K562 (cell line): Measurements from ENCODE around the gene GRM2. TPM values are rescaled to one million over a fixed set of nuclear protein-coding genes. Genes with fewer than 3 reads are reported as not detected.

Experiments used
- ATAC-seq: fragments of 200-7000 bp; cut with Tn5 transposase; 3 replicates; pipeline ENCODE4 v1.9.1; 2020; ENCODE audit warnings: moderate library complexity
- BruUV-seq: library from RNA; stranded (reverse); fragments of 400-500 nt; replicated peaks from 2 replicates; lab custom pipeline; 2021; lab: Mats Ljungman, UMichigan
- CTCF ChIA-PET: fragments of 300-600 bp; formaldehyde crosslinking; extraction: SDS; loops from one replicate; lab custom pipeline; 2021; ENCODE audit warnings: low intra/inter-chr PET ratio; lab: Yijun Ruan, JAX
- POLR2A ChIA-PET: fragments of 300-600, 350-650 bp; sonication (Branson Sonifier 250); formaldehyde crosslinking; extraction: SDS; loops from one replicate; lab custom pipeline; 2021; ENCODE audit warnings: antibody characterized with exemption, inconsistent platforms; lab: Yijun Ruan, JAX
- DNase-seq, 4 experiments: peaks; one replicate each; pipeline versions ENCODE4 v3.0.0 to v3.0.0-alpha.2; 2011 to 2018; ENCODE audit warnings: low spot score in 3 of 4, mixed read lengths in 3 of 4; ENCODE audit errors: extremely low read depth in 1 of 4
- FAIRE-seq: peaks from 2 replicates; lab custom pipeline; 2011; peaks lifted over from hg19 to GRCh38; lab: Jason Lieb, UNC
- H2AFZ ChIP-seq: 2 replicates; pipeline ENCODE4 v1.6.0; 2011; ENCODE audit warnings: low read depth, low read length, control low read depth, inconsistent platforms
- H3K27ac ChIP-seq: fragments of 200-600 bp; 3 replicates; pipeline ENCODE4 v1.8.0; 2011; ENCODE audit warnings: low read depth, mild to moderate bottlenecking, control low read depth, inconsistent platforms, low read length, moderate library complexity, mixed read lengths; ENCODE audit errors: extremely low read depth
- H3K27me3 ChIP-seq, 2 experiments: fragments of 300-600 bp in 1 of 2; 2 replicates in 1 of 2; 3 replicates in 1 of 2; pipeline versions ENCODE4 v1.6.0 to v1.8.0; 2011; ENCODE audit warnings: inconsistent platforms in 2 of 2, low read length in 2 of 2, mild to moderate bottlenecking in 1 of 2, mixed read lengths in 1 of 2, moderate library complexity in 1 of 2; ENCODE audit not compliant: control insufficient read depth in 2 of 2, insufficient read depth in 2 of 2
- H3K36me3 ChIP-seq: fragments of 300-600 bp; 3 replicates; pipeline ENCODE4 v1.8.0; 2011; ENCODE audit warnings: mild to moderate bottlenecking, low read length, inconsistent platforms; ENCODE audit not compliant: control insufficient read depth, insufficient read depth
- H3K4me1 ChIP-seq, 2 experiments: fragments of 200-600 bp in 1 of 2; replicated peaks in 1 of 2; 2 replicates in 1 of 2; 3 replicates in 1 of 2; pipeline versions ENCODE4 v1.5.1 to v1.8.0; 2011; ENCODE audit warnings: inconsistent platforms in 2 of 2, low read length in 2 of 2, mild to moderate bottlenecking in 1 of 2, mixed read lengths in 1 of 2, moderate library complexity in 1 of 2; ENCODE audit not compliant: control insufficient read depth in 2 of 2, insufficient read depth in 2 of 2
- H3K4me2 ChIP-seq: 2 replicates; pipeline ENCODE4 v1.6.1; 2011; ENCODE audit warnings: low read length, control low read depth, inconsistent platforms, mixed read lengths; ENCODE audit not compliant: insufficient read depth
- H3K4me3 ChIP-seq: fragments of 200-600 bp; sonication (generic), shearing (Covaris generic); 2 replicates; pipeline ENCODE4 v1.5.1; 2016; ENCODE audit warnings: control low read depth, inconsistent platforms
- H3K79me2 ChIP-seq: fragments of 200-600 bp; 3 replicates; pipeline ENCODE4 v1.8.0; 2011; ENCODE audit warnings: low read length, inconsistent platforms; ENCODE audit not compliant: control insufficient read depth, insufficient read depth
- H3K9ac ChIP-seq, 2 experiments: 2 replicates each; pipeline versions ENCODE4 v1.6.0 to v1.6.1; 2011; ENCODE audit warnings: low read depth in 2 of 2, low read length in 2 of 2, control low read depth in 1 of 2, inconsistent platforms in 1 of 2, mild to moderate bottlenecking in 1 of 2, mixed read lengths in 1 of 2; ENCODE audit not compliant: insufficient read depth in 1 of 2
- H3K9me1 ChIP-seq: one replicate; pipeline ENCODE4 v1.6.0; 2011; ENCODE audit warnings: inconsistent platforms, mild to moderate bottlenecking, low read length, moderate library complexity; ENCODE audit not compliant: control insufficient read depth, insufficient read depth
- H3K9me3 ChIP-seq: replicated peaks from 2 replicates; pipeline ENCODE4 v1.5.1; 2011; ENCODE audit warnings: low read depth, low read length, inconsistent platforms; ENCODE audit not compliant: control insufficient read depth, insufficient read depth
- H4K20me1 ChIP-seq: replicated peaks from 2 replicates; pipeline ENCODE4 v1.6.1; 2011; ENCODE audit warnings: low read length, inconsistent platforms, mixed read lengths; ENCODE audit not compliant: control insufficient read depth, insufficient read depth
- BCL6 ChIP-seq: fragments of 250-450 bp; sonication (Bioruptor Pico); IDR thresholded peaks from 2 replicates; pipeline ENCODE4 v1.4.0; 2020
- CREM ChIP-seq: IDR thresholded peaks from 2 replicates; pipeline ENCODE4 v1.6.1; 2014; ENCODE audit warnings: antibody characterized with exemption, low read depth
- DLX4 ChIP-seq: fragments of 250-450 bp; sonication (Bioruptor Pico); IDR thresholded peaks from 2 replicates; pipeline ENCODE4 v1.6.1; 2021; ENCODE audit warnings: mild to moderate bottlenecking
- EHMT2 ChIP-seq: fragments of 450-650 bp; IDR thresholded peaks from 2 replicates; pipeline ENCODE4 v1.6.1; 2018; ENCODE audit warnings: antibody characterized with exemption
- EP400 ChIP-seq: fragments of 450-650 bp; IDR thresholded peaks from 2 replicates; pipeline ENCODE4 v1.6.1; 2017; ENCODE audit warnings: antibody characterized with exemption, mild to moderate bottlenecking, moderate library complexity
- FOSL1 ChIP-seq: fragments of 200-800 bp; sonication (Bioruptor generic); conservative IDR thresholded peaks from 2 replicates; pipeline ENCODE4 v1.6.1; 2016; ENCODE audit warnings: missing genetic modification characterization, missing compliant biosample characterization
- FOXJ3 ChIP-seq: sonication (generic); formaldehyde crosslinking; IDR thresholded peaks from 2 replicates; pipeline ENCODE4 v1.4.0; 2020; ENCODE audit warnings: mild to moderate bottlenecking, missing genetic modification reagents
- GTF2E2 ChIP-seq: fragments of 200-800 bp; sonication (Bioruptor generic); IDR thresholded peaks from 2 replicates; pipeline ENCODE4 v1.6.1; 2016; ENCODE audit warnings: missing genetic modification characterization, missing compliant biosample characterization
- HEY1 ChIP-seq: fragments of 250-450 bp; sonication (Bioruptor Pico); IDR thresholded peaks from 2 replicates; pipeline ENCODE4 v1.5.0; 2020; ENCODE audit warnings: mild to moderate bottlenecking, moderate library complexity, borderline replicate concordance
- KLF1 ChIP-seq: fragments of 450-650 bp; IDR thresholded peaks from 2 replicates; pipeline ENCODE4 v1.6.1; 2016; ENCODE audit warnings: missing genetic modification characterization, missing compliant biosample characterization
- NCOA6 ChIP-seq: fragments of 450-650 bp; IDR thresholded peaks from 2 replicates; pipeline ENCODE4 v1.6.1; 2017; ENCODE audit warnings: mild to moderate bottlenecking
- RAD21 ChIP-seq, 2 experiments: fragments of 250-450 bp in 1 of 2; fragments of 450-650 bp in 1 of 2; sonication (Bioruptor Pico) in 1 of 2; formaldehyde crosslinking in 1 of 2; IDR thresholded peaks in 1 of 2; conservative IDR thresholded peaks in 1 of 2; 2 replicates each; pipeline versions ENCODE4 v1.4.0 to v1.8.0; 2020 to 2022; ENCODE audit warnings: mild to moderate bottlenecking in 2 of 2, moderate library complexity in 1 of 2
- RBM25 ChIP-seq: fragments of 200-400 bp; formaldehyde crosslinking; IDR thresholded peaks from 2 replicates; pipeline ENCODE4 v1.6.1; 2018; ENCODE audit warnings: low read length, low read depth, moderate library complexity; ENCODE audit not compliant: severe bottlenecking
- SFPQ ChIP-seq: fragments of 200-400 bp; formaldehyde crosslinking; IDR thresholded peaks from 2 replicates; pipeline ENCODE4 v1.6.1; 2017; ENCODE audit warnings: mild to moderate bottlenecking, low read depth, low read length, moderate library complexity
- SMARCB1 ChIP-seq: IDR thresholded peaks from 2 replicates; pipeline ENCODE4 v1.6.1; 2011; ENCODE audit warnings: improper control_type of control experiment, low read depth; ENCODE audit not compliant: insufficient read length
- TRIM24 ChIP-seq, 2 experiments: fragments of 450-650 bp; IDR thresholded peaks; 2 replicates each; pipeline ENCODE4 v1.6.1; 2016
- ZFX ChIP-seq: sonication (generic); formaldehyde crosslinking; IDR thresholded peaks from 2 replicates; pipeline ENCODE4 v1.8.0; 2022; ENCODE audit warnings: mild to moderate bottlenecking, missing genetic modification reagents, moderate library complexity
- ZKSCAN1 ChIP-seq: fragments of 150-350 bp; IDR thresholded peaks from 2 replicates; pipeline ENCODE4 v1.6.1; 2016; ENCODE audit warnings: low read depth, low read length
- ZKSCAN3 ChIP-seq: fragments of 250-450 bp; sonication (Bioruptor Pico); IDR thresholded peaks from 2 replicates; pipeline ENCODE4 v1.4.0; 2020
- ZNF449 ChIP-seq: fragments of 250-450 bp; sonication (Bioruptor Pico); IDR thresholded peaks from 2 replicates; pipeline ENCODE4 v1.8.0; 2022; ENCODE audit warnings: moderate library complexity, mild to moderate bottlenecking, inconsistent platforms
- ZNF507 ChIP-seq: conservative IDR thresholded peaks from 2 replicates; pipeline ENCODE4 v1.6.1; 2017; ENCODE audit warnings: missing genetic modification characterization, missing compliant biosample characterization
- ZNF586 ChIP-seq: fragments of 450-650 bp; formaldehyde crosslinking; conservative IDR thresholded peaks from 2 replicates; pipeline ENCODE4 v1.4.0; 2020; ENCODE audit warnings: mild to moderate bottlenecking, moderate library complexity
- ZNF764 ChIP-seq: fragments of 250-450 bp; sonication (Bioruptor Pico); IDR thresholded peaks from 2 replicates; pipeline ENCODE4 v1.4.0; 2020; ENCODE audit warnings: low read depth, mild to moderate bottlenecking, moderate library complexity
- WGBS: fragments of 100-300 bp; shearing (Covaris generic); methylation state at CpG from one replicate; pipeline ENCODE4 v1.1.6; 2016; ENCODE audit warnings: low coverage, mixed read lengths; ENCODE audit not compliant: insufficient coverage; ENCODE audit errors: missing lambda C conversion rate; 5-methylcytosine and 5-hydroxymethylcytosine counted together
- in situ Hi-C: fragments of 300-500 bp; cut with MboI; formaldehyde crosslinking; loops from 4 replicates; pipeline ENCODE4 v1.15.0; 2018; ENCODE audit warnings: inconsistent platforms, mixed read lengths
- intact Hi-C: fragments of 100-400 bp; cut with micrococcal nuclease; formaldehyde crosslinking; loops from 2 replicates; pipeline ENCODE4 v1.14.2; 2022
- polyA plus RNA-seq, 8 experiments: library from polyadenylated mRNA; depleted of rRNA in 4 of 8; stranded (reverse) in 5 of 8; unstranded in 3 of 8; fragments of >200 nt; fragmentation: Nextera tagmentation in 2 of 8; fragmentation: Illumina TruSeq in 1 of 8; extraction: Ambion mirVana in 2 of 8; extraction: Trizol in 1 of 8; gene quantifications; 2 replicates each; pipeline versions ENCODE4 v1.2.1 to v1.2.3, GENCODE V29; 2011 to 2014; ENCODE audit warnings: inconsistent platforms in 1 of 8, missing spikeins in 1 of 8
- total RNA-seq, 7 experiments: library from RNA; depleted of rRNA in 6 of 7; stranded (reverse); fragments of >200 nt in 6 of 7; fragmentation: Illumina TruSeq in 2 of 7; extraction: Trizol in 2 of 7; gene quantifications; 2 replicates each; pipeline versions ENCODE4 v1.2.1 to v1.2.3, GENCODE V29; 2011 to 2021; ENCODE audit warnings: low replicate concordance in 1 of 7

The GRM2 gene
- total and polyA plus RNA-seq, 9 of the 15 experiments (the other 6 are each of a cell fraction or from before 2014, with no cell fraction given) = not detected

- H3K4me2 ChIP-seq = no peak overlapping the region
- no peak overlapping the region for H2AFZ ChIP-seq
- no peaks in the 10 kb centered on the region for H3K9me1 ChIP-seq
- ChIA-PET CTCF (interaction anchor here (0.7 kb wide), 1 partner anchor 175 kb away, joined by 4 read pairs; no protein-coding TSS in a partner anchor), POLR2A (no interaction called here)
- DNase-seq (peak in 1 of 4 experiments; percentile 20), ATAC-seq (no peak; the same call in 2 of the 3 replicates), FAIRE-seq (no peak)
- H4K20me1 ChIP-seq = no peaks in the 10 kb centered on the region
- no peak overlapping the region for H3K9ac ChIP-seq
- WGBS = 0% methylated on average over 2 of the region's 4 CpGs
- in situ Hi-C loops = no loop called here
- no TSS peak for BruUV-seq
- H3K27ac ChIP-seq = no peak overlapping the region
- no peaks in the 10 kb centered on the region for H3K79me2 ChIP-seq
- no peak overlapping the region for H3K4me3 ChIP-seq
- no peaks in the 10 kb centered on the region; a peak in 1 of 5 replicates for H3K4me1 ChIP-seq
- no peaks in the 10 kb centered on the region for H3K36me3 ChIP-seq
- no peaks in the 10 kb centered on the region for H3K9me3 ChIP-seq
- peaks cover 0 to 8% of the 10 kb centered on the region in 2 experiments; a peak in 1 of 5 replicates for H3K27me3 ChIP-seq
- intact Hi-C loops = no loop called here
- TF ChIP-seq ZKSCAN1 = no peak
- no peak for TF ChIP-seq DLX4 (CRISPR knock-in tag)
- no peak for TF ChIP-seq CREM
- TF ChIP-seq ZNF764 (CRISPR knock-in tag) = no peak
- TF ChIP-seq GTF2E2 (tag) = no peak
- TF ChIP-seq ZNF449 = no peak
- no peak for TF ChIP-seq TRIM24 (IDR thresholded peaks at IDR 0.05)
- no peak for TF ChIP-seq ZKSCAN3 (CRISPR knock-in tag)
- TF ChIP-seq NCOA6 = no peak
- TF ChIP-seq FOSL1 = peak; percentile 45; the same call in 1 of the 2 replicates
- no peak for TF ChIP-seq ZFX (CRISPR knock-in tag)
- no peak for TF ChIP-seq ZNF507 (tag)
- no peak for TF ChIP-seq KLF1 (tag)
- no peak for TF ChIP-seq HEY1
- peak; percentile 59 for TF ChIP-seq RBM25
- TF ChIP-seq SMARCB1 = no peak
- TF ChIP-seq RAD21 (CRISPR knock-in tag; conservative IDR thresholded peaks at IDR 0.05 in 1 of 2, IDR thresholded peaks at IDR 0.05 in 1 of 2) = peak in 1 of 2 experiments; percentile 33; a peak in 2 of 4 replicates
- TF ChIP-seq ZNF586 (CRISPR knock-in tag) = no peak
- TF ChIP-seq SFPQ = no peak
- no peak for TF ChIP-seq BCL6 (CRISPR knock-in tag)
- no peak for TF ChIP-seq EP400
- no peak for TF ChIP-seq FOXJ3
- no peak for TF ChIP-seq EHMT2
Observed at GRCh38 chr3:51722362-51722761, 15.5 kb downstream of the GRM2 start.
